Subcutaneous adipose tissue (tissue), 4 donors: ENCODE measurements around the gene COL5A2. TPM values are rescaled to one million over a fixed set of nuclear protein-coding genes. Genes with fewer than 3 reads are reported as not detected.

ENCODE experiments used
- CTCF ChIP-seq: fragments of 450-650 bp; IDR thresholded peaks from one replicate; pipeline ENCODE4 v1.5.1; 2016; ENCODE audit warnings: low read depth, mild to moderate bottlenecking, control low read depth, antibody characterized with exemption, moderate library complexity
- total RNA-seq, 4 donors: library from RNA; depleted of rRNA; stranded (reverse); fragments of >200 nt; gene quantifications; one replicate each; pipeline ENCODE4 v1.1.0, GENCODE V29; 2016

COL5A2 gene
- total RNA-seq, result 100 to 1,000 TPM in 2 of 4 donors, 10 to 100 TPM in 2; 61.8 to 146 (median 97.2) TPM

- TF ChIP-seq CTCF, result no peak
Observed at GRCh38 chr2:189179570-189179950, at the start of gene COL5A2. Gene COL5A2, minus strand, starts transcription at chr2:189179761. Its CDS starts 157 bp downstream, at chr2:189179604.

- no peak for TF ChIP-seq CTCF
Observed at GRCh38 chr2:189226017-189226416, 46.5 kb upstream of the COL5A2 start.

GRCh38 chr2:189225032-189225431 is 45.5 kb upstream of the COL5A2 start:
- no peak for TF ChIP-seq CTCF

GRCh38 chr2:189222468-189223105 is 43.0 kb upstream of the COL5A2 start:
- TF ChIP-seq CTCF, result no peak

- no peak for TF ChIP-seq CTCF
Observed at GRCh38 chr2:189221811-189222467, 42.4 kb upstream of the COL5A2 start.

GRCh38 chr2:189218236-189218635 is 38.7 kb upstream of the COL5A2 start:
- TF ChIP-seq CTCF, result no peak

- no peak for TF ChIP-seq CTCF
Observed at GRCh38 chr2:189217541-189217940, 38.0 kb upstream of the COL5A2 start.
